Neural cell (in vitro differentiated cells): ENCODE results near the gene MUC12.
"Not testable (repeated sequence)": the region's sequence is repeated elsewhere in the genome, so short reads cannot be mapped to it uniquely, and the experiment has no call there.

Source experiments
- EP300 ChIP-seq: fragments of 450-650 bp; conservative IDR thresholded peaks from 2 replicates; pipeline ENCODE4 v1.6.1; 2014; ENCODE audit warnings: antibody characterized with exemption, mild to moderate bottlenecking, moderate library complexity; ENCODE audit not compliant: poor library complexity, severe bottlenecking
- EZH2 ChIP-seq: fragments of 200-600, 300-800 bp; shearing (Covaris generic), sonication (generic); IDR thresholded peaks from 2 replicates; pipeline ENCODE4 v1.6.1; 2014; ENCODE audit warnings: antibody characterized with exemption, low read length, borderline replicate concordance, mild to moderate bottlenecking; ENCODE audit not compliant: insufficient read depth, poor library complexity, severe bottlenecking
- MXI1 ChIP-seq: fragments of 450-650 bp; conservative IDR thresholded peaks from 2 replicates; pipeline ENCODE4 v1.6.1; 2014; ENCODE audit warnings: antibody characterized with exemption, mild to moderate bottlenecking; ENCODE audit not compliant: poor library complexity, severe bottlenecking
- POLR2AphosphoS5 ChIP-seq: IDR thresholded peaks from 2 replicates; pipeline ENCODE4 v1.6.1; 2012
- RAD21 ChIP-seq: fragments of 450-650 bp; conservative IDR thresholded peaks from 2 replicates; pipeline ENCODE4 v1.6.1; 2014; ENCODE audit warnings: antibody characterized with exemption, mild to moderate bottlenecking, moderate library complexity
- SMC3 ChIP-seq: fragments of 450-650 bp; conservative IDR thresholded peaks from 2 replicates; pipeline ENCODE4 v1.6.1; 2014; ENCODE audit warnings: antibody characterized with exemption, mild to moderate bottlenecking, moderate library complexity; ENCODE audit not compliant: poor library complexity
- TAF1 ChIP-seq: IDR thresholded peaks from 2 replicates; pipeline ENCODE4 v1.6.1; 2012; ENCODE audit warnings: low read depth
- TF ChIP-seq, protein P1 (sequence below): fragments of 450-650 bp; IDR thresholded peaks from 2 replicates; pipeline ENCODE4 v1.5.1; 2014; ENCODE audit warnings: antibody characterized with exemption, mild to moderate bottlenecking, moderate library complexity; ENCODE audit not compliant: poor library complexity, severe bottlenecking
- TF ChIP-seq, protein P2 (sequence below): IDR thresholded peaks from 2 replicates; pipeline ENCODE4 v1.6.1; 2012; ENCODE audit warnings: borderline replicate concordance

DNA sequence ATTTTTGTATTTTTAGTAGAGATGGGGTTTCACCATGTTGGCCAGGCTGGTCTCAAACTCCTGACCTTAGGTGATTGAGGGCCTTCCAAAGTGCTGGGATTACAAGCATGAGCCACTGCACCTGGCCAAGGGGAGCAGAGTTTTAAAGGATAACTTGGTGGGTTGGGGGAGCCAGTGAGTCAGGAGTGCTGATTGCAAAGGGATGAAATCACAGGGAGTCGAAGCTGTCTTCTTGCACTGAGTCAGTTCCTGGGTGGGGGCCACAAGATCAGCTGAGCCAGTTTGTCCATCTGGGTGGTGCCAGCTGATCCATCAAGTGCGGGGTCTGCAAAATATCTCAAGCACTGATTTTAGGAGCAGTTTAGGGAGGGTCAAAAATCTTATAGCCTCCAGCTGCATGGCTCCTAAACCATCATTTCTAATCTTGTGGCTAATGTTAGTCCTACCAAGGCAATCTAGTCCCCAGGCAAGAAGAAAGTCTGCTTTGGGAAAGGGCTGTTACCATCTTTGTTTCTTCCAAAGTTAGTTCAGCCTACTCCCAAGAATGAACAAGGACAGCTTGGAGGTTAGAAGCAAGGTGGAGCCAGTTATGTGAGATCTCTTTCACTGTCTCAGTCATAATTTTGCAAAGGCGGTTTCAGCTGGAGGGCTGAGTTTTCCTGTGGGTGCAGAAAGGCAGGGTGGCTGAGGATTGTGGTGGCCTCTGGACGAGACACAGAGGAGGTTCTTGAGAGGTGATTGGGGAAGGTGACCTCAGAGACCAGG, 15.8 kb downstream of the MUC12 start:
- not testable (repeated sequence) for TF ChIP-seq EP300, SMC3, TAF1, EZH2, POLR2AphosphoS5, MXI1, RAD21
- TF ChIP-seq, protein P1, sequence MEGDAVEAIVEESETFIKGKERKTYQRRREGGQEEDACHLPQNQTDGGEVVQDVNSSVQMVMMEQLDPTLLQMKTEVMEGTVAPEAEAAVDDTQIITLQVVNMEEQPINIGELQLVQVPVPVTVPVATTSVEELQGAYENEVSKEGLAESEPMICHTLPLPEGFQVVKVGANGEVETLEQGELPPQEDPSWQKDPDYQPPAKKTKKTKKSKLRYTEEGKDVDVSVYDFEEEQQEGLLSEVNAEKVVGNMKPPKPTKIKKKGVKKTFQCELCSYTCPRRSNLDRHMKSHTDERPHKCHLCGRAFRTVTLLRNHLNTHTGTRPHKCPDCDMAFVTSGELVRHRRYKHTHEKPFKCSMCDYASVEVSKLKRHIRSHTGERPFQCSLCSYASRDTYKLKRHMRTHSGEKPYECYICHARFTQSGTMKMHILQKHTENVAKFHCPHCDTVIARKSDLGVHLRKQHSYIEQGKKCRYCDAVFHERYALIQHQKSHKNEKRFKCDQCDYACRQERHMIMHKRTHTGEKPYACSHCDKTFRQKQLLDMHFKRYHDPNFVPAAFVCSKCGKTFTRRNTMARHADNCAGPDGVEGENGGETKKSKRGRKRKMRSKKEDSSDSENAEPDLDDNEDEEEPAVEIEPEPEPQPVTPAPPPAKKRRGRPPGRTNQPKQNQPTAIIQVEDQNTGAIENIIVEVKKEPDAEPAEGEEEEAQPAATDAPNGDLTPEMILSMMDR, result not testable (repeated sequence)
- TF ChIP-seq, protein P2, sequence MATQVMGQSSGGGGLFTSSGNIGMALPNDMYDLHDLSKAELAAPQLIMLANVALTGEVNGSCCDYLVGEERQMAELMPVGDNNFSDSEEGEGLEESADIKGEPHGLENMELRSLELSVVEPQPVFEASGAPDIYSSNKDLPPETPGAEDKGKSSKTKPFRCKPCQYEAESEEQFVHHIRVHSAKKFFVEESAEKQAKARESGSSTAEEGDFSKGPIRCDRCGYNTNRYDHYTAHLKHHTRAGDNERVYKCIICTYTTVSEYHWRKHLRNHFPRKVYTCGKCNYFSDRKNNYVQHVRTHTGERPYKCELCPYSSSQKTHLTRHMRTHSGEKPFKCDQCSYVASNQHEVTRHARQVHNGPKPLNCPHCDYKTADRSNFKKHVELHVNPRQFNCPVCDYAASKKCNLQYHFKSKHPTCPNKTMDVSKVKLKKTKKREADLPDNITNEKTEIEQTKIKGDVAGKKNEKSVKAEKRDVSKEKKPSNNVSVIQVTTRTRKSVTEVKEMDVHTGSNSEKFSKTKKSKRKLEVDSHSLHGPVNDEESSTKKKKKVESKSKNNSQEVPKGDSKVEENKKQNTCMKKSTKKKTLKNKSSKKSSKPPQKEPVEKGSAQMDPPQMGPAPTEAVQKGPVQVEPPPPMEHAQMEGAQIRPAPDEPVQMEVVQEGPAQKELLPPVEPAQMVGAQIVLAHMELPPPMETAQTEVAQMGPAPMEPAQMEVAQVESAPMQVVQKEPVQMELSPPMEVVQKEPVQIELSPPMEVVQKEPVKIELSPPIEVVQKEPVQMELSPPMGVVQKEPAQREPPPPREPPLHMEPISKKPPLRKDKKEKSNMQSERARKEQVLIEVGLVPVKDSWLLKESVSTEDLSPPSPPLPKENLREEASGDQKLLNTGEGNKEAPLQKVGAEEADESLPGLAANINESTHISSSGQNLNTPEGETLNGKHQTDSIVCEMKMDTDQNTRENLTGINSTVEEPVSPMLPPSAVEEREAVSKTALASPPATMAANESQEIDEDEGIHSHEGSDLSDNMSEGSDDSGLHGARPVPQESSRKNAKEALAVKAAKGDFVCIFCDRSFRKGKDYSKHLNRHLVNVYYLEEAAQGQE, result not testable (repeated sequence)
